GM19397 (cell line): Measurements from ENCODE around the gene SEC62.

ENCODE experiments used
- ATAC-seq: cut with Tn5 transposase; IDR thresholded peaks from one replicate; pipeline ENCODE4 v1.9.1; 2021; ENCODE audit warnings: mild to moderate bottlenecking, moderate library complexity; ENCODE audit not compliant: unreplicated experiment

SEC62 gene

DNA sequence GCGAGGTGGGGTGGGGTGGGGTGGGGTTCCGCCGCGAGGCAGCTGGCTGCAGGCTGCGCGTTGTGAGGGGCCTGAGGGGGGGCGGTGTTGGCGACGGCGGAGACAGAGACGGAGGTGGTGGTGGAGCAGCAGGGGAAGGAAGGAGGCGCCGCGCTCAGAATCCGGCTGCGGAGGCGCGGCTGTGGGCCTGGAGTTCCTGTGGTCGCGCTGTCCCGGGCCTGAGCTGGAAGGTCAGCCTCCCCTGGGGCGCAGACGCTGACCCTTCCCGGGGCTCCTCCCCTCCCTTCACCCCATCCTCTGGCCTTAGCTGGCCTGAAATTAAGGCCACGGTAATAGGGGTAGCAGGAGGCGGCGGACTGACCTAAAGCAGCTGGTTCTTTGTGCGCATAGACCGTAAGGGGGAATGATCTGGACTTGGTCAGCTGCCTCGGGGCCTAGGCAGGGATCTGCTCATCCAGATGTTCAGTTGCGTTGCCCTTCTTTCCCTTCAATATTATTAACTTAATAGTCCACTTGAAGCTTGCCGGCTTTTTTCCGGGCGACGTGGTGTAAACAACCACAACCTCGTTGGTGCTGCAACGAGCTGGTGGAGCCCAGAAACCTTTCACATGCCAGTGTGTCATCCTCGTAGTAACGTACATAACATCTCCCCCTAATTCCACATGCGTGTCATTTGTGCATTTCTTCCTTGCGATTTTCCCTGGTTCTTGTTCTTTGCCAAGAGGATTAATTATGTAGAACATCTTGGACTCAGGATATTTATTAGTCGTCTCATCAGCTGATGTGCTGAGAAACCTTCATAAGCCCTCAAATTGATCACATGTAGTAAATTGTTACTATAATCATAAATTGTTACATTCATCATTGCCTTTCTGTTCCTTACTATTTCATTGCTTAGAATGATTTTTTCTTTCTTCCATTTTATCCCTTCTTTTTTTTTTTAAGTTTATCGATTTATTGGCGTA lies 626 bp downstream of the SEC62 start:
- ATAC-seq, result peak; percentile 42

DNA sequence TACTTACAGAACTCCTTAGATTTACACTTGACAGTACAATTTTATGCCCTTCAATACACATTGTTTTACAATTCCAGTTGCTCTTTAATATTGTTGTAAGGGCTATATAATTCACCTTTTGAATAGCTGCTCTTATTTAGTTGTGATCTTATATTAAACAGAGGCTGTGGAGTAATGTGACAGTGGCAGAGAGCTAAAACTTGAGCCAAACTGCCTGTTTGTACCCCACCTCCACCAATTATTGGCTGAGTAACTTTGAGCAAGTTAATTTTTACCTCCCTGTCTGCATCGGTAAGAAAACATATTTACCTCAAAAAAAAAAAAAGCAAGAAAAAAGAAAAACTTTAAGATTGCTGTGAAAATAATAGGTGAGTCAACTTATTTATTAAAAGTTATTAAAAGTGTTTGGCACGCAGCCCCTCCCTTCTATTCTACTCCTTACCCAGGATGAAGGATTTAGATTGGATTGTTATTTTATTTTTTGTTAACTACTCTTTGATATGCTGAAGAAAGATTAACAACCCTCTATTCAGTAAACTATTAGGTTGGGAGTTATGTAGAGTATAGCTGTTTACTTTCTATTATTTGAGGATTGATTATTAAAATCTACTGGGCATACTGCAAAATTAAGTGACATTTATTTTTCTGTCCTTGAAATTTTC lies 1.7 kb downstream of the SEC62 start:
- no peak for ATAC-seq

DNA sequence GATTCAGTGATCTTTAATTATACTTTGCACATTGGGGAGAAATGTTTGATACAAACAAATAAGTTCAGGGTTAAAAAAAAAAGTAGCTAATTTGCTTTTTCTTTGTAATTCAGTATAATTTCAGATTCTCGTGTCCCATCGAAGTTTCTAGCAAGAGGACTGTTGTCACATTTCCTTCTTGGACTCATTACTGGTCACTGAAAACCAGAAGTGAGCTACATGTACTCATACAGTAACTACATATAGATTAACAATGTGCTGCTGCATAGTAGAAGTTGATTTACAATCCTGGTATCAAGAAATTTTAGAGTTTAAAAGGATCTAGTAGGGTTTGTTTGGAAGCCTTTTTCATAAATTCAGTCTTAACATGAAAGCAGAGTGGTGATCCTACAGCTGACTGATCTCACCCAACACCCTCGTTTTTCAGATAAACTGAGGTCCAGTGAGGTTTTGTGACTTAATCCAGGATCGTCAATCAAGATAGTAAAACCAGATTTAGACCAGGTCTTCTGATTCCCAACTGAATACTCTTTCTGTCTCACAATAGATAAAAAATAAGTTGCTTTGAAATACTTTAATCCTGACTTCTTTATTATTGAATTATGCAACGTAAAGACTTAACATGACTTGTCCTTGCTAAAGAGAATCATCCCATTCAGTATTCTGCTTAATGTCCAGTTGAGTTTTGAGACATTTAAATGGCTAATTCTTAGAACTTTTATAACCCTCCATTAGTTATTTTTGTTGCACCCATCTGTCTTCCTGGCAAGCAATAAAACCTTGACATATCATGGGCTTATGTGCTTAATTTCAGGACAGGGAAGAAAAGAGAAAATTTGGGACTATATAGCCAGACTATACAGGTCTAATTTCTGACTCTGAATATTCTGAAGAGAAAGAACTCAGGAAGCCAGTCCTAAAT lies 2.8 kb downstream of the SEC62 start:
- no peak for ATAC-seq

DNA sequence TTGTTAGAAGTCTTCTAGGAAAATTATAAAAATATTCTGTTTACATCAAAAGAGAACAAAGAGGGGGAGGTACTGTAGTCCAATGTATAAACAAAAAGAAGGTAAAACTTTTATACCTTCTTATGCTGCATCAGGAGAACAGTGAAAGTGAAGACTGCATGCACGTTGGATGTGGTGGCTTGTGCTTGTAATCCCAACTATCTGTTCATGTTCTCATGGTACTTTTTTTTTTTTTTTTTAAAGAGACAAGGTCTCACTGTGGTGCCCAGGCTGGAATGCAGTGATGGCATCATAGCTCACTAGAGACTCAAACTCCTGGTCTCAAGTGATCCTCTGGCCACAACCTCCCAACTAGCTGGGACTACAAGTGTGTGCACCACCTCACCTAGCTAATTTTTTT lies 4.2 kb downstream of the SEC62 start:
- ATAC-seq, result no peak

DNA sequence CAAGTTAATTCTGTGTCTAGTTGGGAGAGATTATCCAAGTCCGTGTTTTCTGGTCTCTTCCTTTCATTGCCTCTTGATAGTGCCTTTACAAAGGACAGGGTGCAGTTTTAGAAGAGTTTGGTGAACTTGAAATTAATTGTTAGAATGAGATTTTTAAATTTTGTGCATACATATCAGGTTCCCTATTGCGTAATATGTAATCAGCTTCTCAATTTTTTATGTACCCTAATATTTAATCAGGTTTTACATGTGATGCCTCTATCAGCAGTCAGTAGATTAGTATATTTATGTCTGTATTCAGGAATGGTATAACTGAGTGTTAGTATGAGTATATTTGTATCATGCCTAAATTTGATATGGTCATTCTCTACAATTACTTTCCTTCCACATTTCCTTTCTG lies 4.9 kb downstream of the SEC62 start:
- ATAC-seq, result no peak

DNA sequence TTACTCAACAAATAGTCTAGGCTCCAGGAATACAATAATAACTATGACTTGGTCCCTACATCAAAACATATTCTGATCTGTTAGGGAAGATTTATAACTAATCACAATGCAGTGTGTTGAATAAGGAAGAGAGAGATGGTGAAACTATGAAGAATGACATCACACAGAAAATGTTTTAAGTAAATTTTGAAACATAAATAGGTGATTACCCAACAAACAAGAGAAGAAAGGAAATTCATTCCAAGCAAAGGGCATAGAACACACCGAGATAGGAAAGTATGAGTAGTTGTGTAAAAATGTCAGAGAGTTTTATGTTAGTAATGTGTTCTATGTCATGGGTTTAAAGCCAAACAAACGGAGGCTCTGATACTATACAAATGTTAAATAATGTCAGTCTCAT lies 13.4 kb downstream of the SEC62 start:
- no peak for ATAC-seq

DNA sequence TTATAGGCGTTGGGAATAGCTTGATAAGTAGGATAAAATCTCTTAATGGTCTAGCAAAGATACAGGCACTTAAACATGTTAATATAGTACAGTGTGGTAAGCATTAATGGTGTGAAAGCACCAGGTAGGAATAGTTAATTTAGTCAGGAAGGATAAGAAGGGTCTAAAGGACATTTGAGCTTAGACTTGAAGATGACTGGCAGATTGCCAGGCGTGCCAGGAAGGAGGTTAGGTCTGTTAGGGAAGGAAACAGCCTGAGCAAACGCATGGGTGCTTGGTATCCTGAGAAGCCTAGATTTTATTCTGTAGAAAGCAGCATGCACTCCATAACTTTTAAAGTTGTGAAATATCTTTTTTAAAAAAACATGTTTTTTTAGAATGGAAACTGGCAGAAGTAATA lies 17.7 kb downstream of the SEC62 start:
- ATAC-seq, result no peak

DNA sequence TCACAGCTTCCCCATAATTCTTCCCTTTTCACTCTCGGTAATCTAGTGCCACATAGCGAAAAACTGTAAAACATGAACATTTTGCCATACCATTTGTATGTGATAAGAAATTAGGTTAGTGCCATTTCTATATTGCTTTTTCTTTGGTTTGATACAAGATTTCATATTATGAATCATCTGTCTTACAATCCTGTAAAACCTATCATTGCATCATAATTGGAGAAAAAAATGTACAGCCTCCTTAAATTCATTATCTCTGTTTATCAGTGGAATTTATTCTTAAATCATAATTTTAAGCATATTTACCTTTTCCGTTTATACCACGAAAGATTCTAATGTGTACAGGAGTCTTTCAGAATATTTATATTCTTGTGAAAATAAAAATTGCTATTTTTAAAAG lies 23.8 kb downstream of the SEC62 start:
- no peak for ATAC-seq

DNA sequence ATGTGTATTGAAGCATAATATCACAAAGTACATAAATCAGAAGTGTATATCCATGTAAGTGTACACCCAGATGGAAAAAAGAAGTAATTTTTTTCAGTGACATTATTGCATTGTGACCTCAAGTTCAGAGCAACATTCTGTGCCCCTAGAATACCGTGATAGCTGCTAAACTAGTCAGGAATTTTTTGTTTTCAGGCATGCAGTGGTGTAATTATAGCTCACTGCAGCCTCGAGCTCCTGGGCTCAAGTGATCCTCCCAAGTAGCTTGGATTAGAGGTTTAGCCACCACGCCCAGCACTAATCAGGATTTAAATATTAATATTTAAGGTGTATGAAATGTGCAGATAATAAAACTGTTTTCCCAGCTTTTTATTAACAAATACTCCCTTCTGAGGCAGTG lies 25.5 kb downstream of the SEC62 start:
- no peak for ATAC-seq

DNA sequence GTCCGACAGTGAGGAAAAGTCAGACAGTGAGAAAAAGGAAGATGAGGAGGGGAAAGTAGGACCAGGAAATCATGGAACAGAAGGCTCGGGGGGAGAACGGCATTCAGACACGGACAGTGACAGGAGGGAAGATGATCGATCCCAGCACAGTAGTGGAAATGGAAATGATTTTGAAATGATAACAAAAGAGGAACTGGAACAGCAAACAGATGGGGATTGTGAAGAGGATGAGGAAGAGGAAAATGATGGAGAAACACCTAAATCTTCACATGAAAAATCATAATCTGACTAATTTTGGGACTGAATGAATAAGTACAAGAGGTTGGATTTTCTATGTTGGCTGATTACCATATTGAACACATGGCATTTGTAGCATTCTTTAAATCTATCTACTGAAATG lies 26.2 kb downstream of the SEC62 start:
- ATAC-seq, result no peak

DNA sequence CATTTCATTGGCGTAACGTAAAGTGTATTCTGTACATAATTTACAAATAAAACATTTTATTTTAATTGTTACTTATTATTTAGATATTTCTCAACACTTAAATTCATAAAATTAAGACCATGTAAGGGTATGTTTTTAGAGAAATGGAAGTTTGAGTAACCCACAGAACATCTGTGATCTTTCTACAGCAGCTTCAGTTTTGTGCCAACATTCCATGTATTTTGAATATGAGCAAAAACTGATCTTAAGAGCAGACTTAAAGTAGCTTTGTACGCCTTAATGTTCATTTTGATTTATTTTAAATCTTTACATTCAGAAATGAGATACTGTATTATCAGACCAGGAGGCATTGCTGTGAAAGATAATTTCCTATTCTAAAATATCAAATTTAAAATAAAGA lies 27.2 kb downstream of the SEC62 start:
- no peak for ATAC-seq

DNA sequence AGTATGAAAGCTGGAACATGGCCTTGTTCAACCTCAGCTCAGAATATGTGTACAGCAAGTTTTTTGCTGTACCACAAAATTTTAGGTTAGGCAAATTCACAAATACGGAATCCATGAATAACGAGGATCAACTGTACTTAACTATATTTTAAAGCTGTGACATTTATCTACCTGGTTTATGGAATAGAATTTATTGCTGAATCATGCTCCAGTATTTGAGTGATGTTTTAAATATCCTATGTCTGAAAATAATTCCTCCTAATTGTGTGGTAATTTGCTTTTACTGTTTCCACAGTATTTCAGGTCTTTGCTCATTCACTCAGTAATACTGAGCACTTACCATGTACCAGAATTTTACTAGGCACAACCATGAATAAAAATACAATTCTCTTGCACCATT lies 29.5 kb downstream of the SEC62 start:
- no peak for ATAC-seq

DNA sequence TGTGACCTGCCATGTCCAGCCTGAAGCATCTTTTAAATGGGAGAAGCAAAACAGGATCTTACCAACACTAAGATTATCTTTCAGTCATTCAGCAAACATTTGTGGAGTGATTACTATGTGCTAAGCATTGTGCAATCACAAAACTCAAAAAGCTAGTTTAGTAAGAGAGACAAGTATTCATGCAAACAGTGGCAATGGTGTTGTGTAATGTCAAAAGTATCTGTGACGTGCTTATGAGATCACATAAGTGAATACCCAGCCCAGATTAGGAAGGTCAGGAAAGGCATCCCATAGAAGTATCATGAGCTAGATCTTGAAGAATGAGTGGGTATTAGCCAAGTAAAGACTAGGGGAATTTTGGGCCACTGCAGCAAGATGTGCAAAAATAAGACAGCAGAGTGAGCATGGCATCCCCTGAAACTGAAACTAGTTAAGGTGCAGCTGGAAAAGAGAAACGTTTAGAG lies 32.1 kb downstream of the SEC62 start:
- peak; percentile 17 for ATAC-seq

DNA sequence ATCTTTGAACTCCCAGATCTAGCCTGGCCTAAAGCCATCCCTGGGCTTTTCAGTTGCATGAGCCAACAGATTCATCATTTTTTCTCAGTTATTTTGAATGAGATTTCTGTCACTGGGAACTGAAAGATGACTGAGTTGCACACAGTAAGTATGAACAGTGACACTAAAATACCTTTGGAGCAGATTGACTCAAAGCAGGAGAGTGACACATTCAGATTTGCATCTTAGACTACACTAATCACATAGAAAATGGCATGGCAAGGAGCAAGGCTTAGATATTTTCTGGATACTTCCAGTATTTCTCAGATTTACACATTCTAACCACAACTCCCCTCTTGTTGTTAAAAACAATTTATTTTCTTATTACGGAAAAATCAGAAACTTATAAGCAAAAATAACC lies 32.8 kb downstream of the SEC62 start:
- ATAC-seq, result peak; percentile 75

DNA sequence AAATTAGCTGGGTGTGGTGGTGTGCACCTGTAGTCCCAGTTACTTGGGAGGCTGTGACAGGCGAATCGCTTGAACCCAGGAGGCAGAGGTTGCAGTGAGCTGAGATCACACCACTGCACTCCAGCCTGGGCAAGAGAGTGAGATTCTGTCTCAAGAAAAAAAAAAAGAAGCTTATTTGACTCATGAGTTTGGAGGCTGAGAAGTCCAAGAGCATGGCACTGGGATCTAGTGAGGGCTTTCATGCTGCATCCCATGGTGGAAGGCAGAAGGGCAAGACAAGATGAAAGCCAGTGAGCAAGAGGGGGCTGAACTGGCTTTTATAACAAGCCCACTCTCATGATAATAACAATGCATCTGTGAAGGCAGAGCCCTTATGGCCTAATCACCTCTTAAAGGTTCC lies 33.4 kb downstream of the SEC62 start:
- ATAC-seq, result no peak

DNA sequence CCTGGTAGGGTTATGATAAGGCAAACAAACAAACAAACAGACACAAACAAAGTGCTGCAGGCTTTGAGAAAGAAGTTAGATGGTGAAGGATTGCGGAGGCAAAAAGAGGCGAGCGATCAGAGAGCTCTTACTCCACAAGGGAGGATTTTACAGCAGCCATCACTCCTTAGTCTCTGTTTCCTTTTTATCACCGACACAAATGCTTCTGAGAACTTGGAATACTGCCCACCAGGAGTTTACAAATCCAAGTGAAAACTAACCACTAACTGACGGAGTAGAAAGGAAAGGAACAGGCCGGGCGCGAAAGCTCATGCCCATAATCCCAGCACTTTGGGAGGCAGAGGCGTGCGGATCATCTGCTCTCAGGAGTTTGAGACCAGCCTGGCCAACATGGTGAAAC lies 35.6 kb downstream of the SEC62 start:
- ATAC-seq, result no peak

DNA sequence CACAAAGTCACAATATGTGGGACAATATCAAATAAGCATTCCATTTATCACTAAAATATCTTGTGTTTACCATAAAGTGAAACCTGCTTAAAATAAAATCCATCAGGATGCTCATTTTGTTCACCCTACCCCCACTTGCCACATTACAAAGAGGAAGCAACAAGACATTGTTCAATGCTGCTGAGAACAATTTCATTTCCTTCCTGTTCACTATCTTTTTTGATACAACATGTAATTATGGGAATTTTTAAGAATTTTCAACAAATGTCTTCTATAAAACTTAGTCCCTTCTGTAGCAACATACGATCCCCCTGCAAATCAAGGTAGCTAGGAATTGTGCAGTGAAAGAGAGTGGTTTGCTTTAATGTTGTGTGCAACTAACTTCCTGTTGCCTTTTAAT lies 36.3 kb downstream of the SEC62 start:
- ATAC-seq, result no peak

DNA sequence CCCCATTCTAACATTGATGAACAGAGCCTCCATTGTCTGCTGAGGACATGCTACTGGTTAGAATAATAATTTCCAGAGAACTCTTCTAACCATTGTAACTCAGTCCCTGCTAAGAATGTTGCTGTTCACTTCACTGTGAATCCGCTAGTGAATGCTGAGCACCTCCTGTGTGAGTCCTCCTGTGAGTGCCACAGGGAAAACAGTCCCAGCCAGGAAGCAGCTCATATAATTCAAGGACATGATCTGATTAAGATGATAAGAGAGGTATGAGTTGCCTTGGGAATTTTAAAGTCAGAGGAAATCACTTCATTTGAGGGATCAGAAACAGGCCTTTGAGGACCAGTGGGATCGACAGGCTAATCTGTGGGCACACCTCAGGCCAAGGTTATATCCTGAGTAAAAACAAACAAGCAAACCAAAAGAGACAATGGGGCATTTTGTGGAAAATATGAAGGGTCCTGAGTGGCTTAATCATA lies 37.3 kb downstream of the SEC62 start:
- ATAC-seq, result no peak

DNA sequence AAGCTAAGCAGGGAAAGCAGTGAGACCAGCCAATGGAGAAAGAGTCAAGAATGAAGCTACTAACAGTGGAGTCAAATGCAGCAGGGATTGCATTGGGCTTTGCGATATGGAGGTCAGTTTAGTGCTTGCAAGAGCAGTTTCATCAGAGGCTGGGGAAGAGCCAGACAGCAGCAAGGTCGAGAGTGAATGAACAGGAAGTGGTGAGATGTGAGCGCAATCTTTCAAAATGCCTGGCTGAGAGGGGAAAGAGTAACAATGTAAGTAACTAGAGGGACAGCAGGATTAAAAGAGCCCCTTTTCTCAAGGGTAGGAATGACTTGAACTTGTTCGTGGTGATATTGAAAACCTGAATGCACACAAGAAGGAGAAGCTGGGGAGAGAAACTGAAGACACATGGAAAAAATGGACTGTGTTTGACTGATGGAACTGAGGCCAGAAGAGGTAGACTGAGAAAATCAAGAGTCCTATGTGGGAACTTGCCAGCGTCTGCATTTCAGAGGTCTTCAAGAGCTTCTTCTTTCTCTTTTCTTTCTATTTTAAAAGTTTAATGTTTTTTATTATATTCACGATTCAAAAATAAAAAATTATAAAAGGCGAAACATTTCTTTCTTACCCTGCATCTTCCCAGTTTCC lies 40.5 kb downstream of the SEC62 start:
- peak; percentile 77 for ATAC-seq

DNA sequence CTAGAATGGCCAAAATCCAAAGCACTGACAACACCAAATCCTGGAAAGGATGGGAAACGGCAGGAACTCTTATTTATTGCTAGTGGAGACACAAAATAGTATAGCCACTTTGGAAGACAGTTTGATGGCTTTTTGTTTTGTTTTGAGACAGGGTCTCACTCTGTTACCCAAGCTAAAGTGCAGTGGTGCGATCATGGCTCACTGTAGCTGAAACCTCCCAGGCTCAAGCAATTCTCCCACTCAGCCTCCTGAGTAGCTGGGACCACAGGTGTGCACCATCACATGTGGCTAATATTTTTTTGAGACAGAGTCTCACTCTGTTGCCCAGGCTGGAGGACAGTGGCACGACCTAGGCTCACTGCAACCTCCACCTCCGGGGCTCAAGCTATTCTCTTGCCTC lies 43.9 kb downstream of the SEC62 start:
- ATAC-seq, result no peak
